Thyroid gland (tissue), 4 donors: ENCODE measurements around the gene ARL13B. TPM values are rescaled to one million over a fixed set of nuclear protein-coding genes. Genes with fewer than 3 reads are reported as not detected.
A peak's percentile ranks its signal among the peaks of the same experiment; 100 is the strongest.

ENCODE experiments used
- DNase-seq, 2 donors: peaks; one replicate each; pipeline ENCODE4 v3.0.0-alpha.2; 2019
- H3K27ac ChIP-seq, 3 donors: fragments of 200-600 bp; sonication (generic); 1 replicate in 2 of 3; 2 replicates in 1 of 3; pipeline ENCODE4 v1.5.1; 2016 to 2019; ENCODE audit warnings: mild to moderate bottlenecking in 1 of 3, moderate library complexity in 1 of 3
- H3K27me3 ChIP-seq: fragments of 200-600 bp; sonication (generic); one replicate; pipeline ENCODE4 v1.5.1; 2019
- H3K36me3 ChIP-seq, 2 donors: fragments of 200-600 bp; sonication (generic); one replicate each; pipeline ENCODE4 v1.5.1; 2016 to 2019
- H3K4me1 ChIP-seq, 2 donors: fragments of 200-600 bp; sonication (generic); one replicate each; pipeline ENCODE4 v1.5.1; 2017 to 2019
- H3K4me3 ChIP-seq, 3 donors: fragments of 200-600 bp; sonication (generic); replicated peaks in 1 of 3; 1 replicate in 2 of 3; 2 replicates in 1 of 3; pipeline ENCODE4 v1.5.1; 2016; ENCODE audit warnings: mild to moderate bottlenecking in 1 of 3
- H3K9me3 ChIP-seq: fragments of 200-600 bp; sonication (generic); one replicate; pipeline ENCODE4 v1.5.1; 2017
- CTCF ChIP-seq, 6 experiments: fragments of 200-600 bp in 3 of 6; fragments of 450-650 bp in 3 of 6; sonication (generic) in 3 of 6; IDR thresholded peaks; one replicate each; pipeline ENCODE4 v1.5.1; 2016 to 2019; ENCODE audit warnings: antibody characterized with exemption in 6 of 6, mild to moderate bottlenecking in 2 of 6, inconsistent platforms in 1 of 6, moderate library complexity in 1 of 6
- POLR2A ChIP-seq, 2 donors: fragments of 450-650 bp; IDR thresholded peaks; one replicate each; pipeline ENCODE4 v1.6.1; 2017; ENCODE audit warnings: antibody characterized with exemption in 2 of 2, mild to moderate bottlenecking in 2 of 2, moderate library complexity in 1 of 2
- WGBS, 2 donors: methylation state at CpG; one replicate each; pipeline ENCODE4 v1.1.5; 2017; 5-methylcytosine and 5-hydroxymethylcytosine counted together
- intact Hi-C: fragments of 100-400 bp; cut with DNase I; formaldehyde crosslinking; loops from one replicate; pipeline ENCODE4 v1.15.1; 2023
- total RNA-seq, 4 donors: library from RNA; depleted of rRNA; stranded (reverse); fragments of >200 nt; gene quantifications; one replicate each; pipeline ENCODE4 v1.2.3, GENCODE V29; 2016

The ARL13B gene
- total RNA-seq, 4 donors from 2014 or later: 14.6 to 27.3 (median 16.0) TPM

- TF ChIP-seq POLR2A (IDR thresholded peaks at IDR 0.05) (no peak), CTCF (IDR thresholded peaks at IDR 0.05) (no peak)
- no peaks in the 10 kb centered on the region for H3K27me3 ChIP-seq
- H3K36me3 ChIP-seq: no peaks in the 10 kb centered on the region
- WGBS, 2 donors: 84 to 91% methylated on average over 1 of the region's 1 CpG
- no peaks in the 10 kb centered on the region for H3K9me3 ChIP-seq
- H3K27ac ChIP-seq: no peak overlapping the region
- H3K4me1 ChIP-seq: no peaks in the 10 kb centered on the region
- H3K4me3 ChIP-seq: no peak overlapping the region
- no peak for DNase-seq
- intact Hi-C loops: loop anchor here (10.0 kb wide), 1 partner anchor 64 kb away; the partner anchor contains the start of genes DHFR2 and NSUN3
Measured at GRCh38 chr3:94001191-94001590, 21.2 kb downstream of the ARL13B start.

GRCh38 chr3:94001827-94002495 lies 22.0 kb downstream of the ARL13B start:
- Histone ChIP-seq H3K4me3 (no peak overlapping the region), H3K27ac (no peak overlapping the region), H3K4me1 (no peaks in the 10 kb centered on the region), H3K27me3 (no peaks in the 10 kb centered on the region), H3K9me3 (no peaks in the 10 kb centered on the region), H3K36me3 (no peaks in the 10 kb centered on the region)
- intact Hi-C loops: loop anchor here (10.0 kb wide), 1 partner anchor 63 kb away; the partner anchor contains the start of genes DHFR2 and NSUN3
- DNase-seq: no peak
- 89 to 94% methylated on average over 3 of the region's 3 CpGs for WGBS, 2 donors
- TF ChIP-seq CTCF (IDR thresholded peaks at IDR 0.05) (no peak), POLR2A (IDR thresholded peaks at IDR 0.05) (no peak)

GRCh38 chr3:94004301-94004910 lies 24.5 kb downstream of the ARL13B start:
- no peaks in the 10 kb centered on the region for H3K4me1 ChIP-seq
- H3K4me3 ChIP-seq: peak overlapping the region in 1 of 3 donors; percentile 40
- WGBS, 2 donors: 3 to 5% methylated on average over 4 of the region's 4 CpGs
- DNase-seq: no peak
- H3K9me3 ChIP-seq: no peaks in the 10 kb centered on the region
- TF ChIP-seq POLR2A (IDR thresholded peaks at IDR 0.05) (no peak), CTCF (IDR thresholded peaks at IDR 0.05) (peak; percentile 21 to 79 (median 68))
- H3K27me3 ChIP-seq: no peaks in the 10 kb centered on the region
- no peaks in the 10 kb centered on the region for H3K36me3 ChIP-seq
- H3K27ac ChIP-seq: peak overlapping the region in 1 of 3 donors; percentile 39
- intact Hi-C loops: loop anchor here (10.0 kb wide), 1 partner anchor 60 kb away; the partner anchor contains the start of genes DHFR2 and NSUN3

- Histone ChIP-seq H3K27ac (no peak overlapping the region), H3K27me3 (no peaks in the 10 kb centered on the region), H3K9me3 (no peaks in the 10 kb centered on the region), H3K36me3 (no peaks in the 10 kb centered on the region), H3K4me1 (no peaks in the 10 kb centered on the region), H3K4me3 (no peak overlapping the region)
- DNase-seq: no peak
- TF ChIP-seq CTCF (IDR thresholded peaks at IDR 0.05) (no peak), POLR2A (IDR thresholded peaks at IDR 0.05) (no peak)
- 96 to 97% methylated on average over 2 of the region's 2 CpGs for WGBS, 2 donors
- intact Hi-C loops: loop anchor here (10.0 kb wide), 1 partner anchor 57 kb away; the partner anchor contains the start of genes DHFR2 and NSUN3
Measured at GRCh38 chr3:94008253-94008652, 28.3 kb downstream of the ARL13B start.

- DNase-seq: no peak
- Histone ChIP-seq H3K4me1 (no peaks in the 10 kb centered on the region), H3K4me3 (no peak overlapping the region), H3K36me3 (no peaks in the 10 kb centered on the region), H3K27me3 (no peaks in the 10 kb centered on the region), H3K9me3 (no peaks in the 10 kb centered on the region), H3K27ac (no peak overlapping the region)
- 94 to 99% methylated on average over 2 of the region's 2 CpGs for WGBS, 2 donors
- intact Hi-C loops: loop anchor here (10.0 kb wide), 1 partner anchor 55 kb away; the partner anchor contains the start of genes DHFR2 and NSUN3
- TF ChIP-seq CTCF (IDR thresholded peaks at IDR 0.05): no peak
- no peak for TF ChIP-seq POLR2A (IDR thresholded peaks at IDR 0.05)
Measured at GRCh38 chr3:94009608-94010007, 29.7 kb downstream of the ARL13B start.
